C4-2B (cell line): ENCODE results near the gene NUP214.

ENCODE experiments used
- CTCF ChIP-seq: fragments of 450-650 bp; conservative IDR thresholded peaks from 2 replicates; pipeline ENCODE4 v1.5.1; 2017; ENCODE audit warnings: mild to moderate bottlenecking
- ZFX ChIP-seq: fragments of 450-650 bp; IDR thresholded peaks from 2 replicates; pipeline ENCODE4 v1.6.1; 2017

GRCh38 chr9:131097126-131097947 lies 28.0 kb upstream of the NUP214 start:
- TF ChIP-seq CTCF (no peak), ZFX (no peak)
